Mesenchymal stem cell (in vitro differentiated cells and primary cell): ENCODE data around the gene NTRK1.

Source experiments
- DNase-seq: peaks from one replicate; pipeline ENCODE4 v3.0.0-alpha.2; 2013
- H2AFZ ChIP-seq: one replicate; pipeline ENCODE4 v1.6.1; 2013; ENCODE audit warnings: low read depth, mild to moderate bottlenecking, control low read depth, inconsistent platforms, low read length, moderate library complexity
- H2AK5ac ChIP-seq: 2 replicates; pipeline ENCODE4 v1.6.1; 2013; ENCODE audit warnings: low read length, moderate library complexity, mild to moderate bottlenecking, inconsistent platforms; ENCODE audit not compliant: severe bottlenecking
- H2BK120ac ChIP-seq: one replicate; pipeline ENCODE4 v1.6.1; 2013; ENCODE audit warnings: low read depth, mild to moderate bottlenecking, inconsistent platforms, low read length, moderate library complexity
- H2BK12ac ChIP-seq, 2 experiments: one replicate each; pipeline ENCODE4 v1.6.1; 2013; ENCODE audit warnings: inconsistent platforms in 2 of 2, low read length in 2 of 2, mild to moderate bottlenecking in 2 of 2, moderate library complexity in 2 of 2, control low read depth in 1 of 2
- H2BK15ac ChIP-seq: one replicate; pipeline ENCODE4 v1.6.1; 2013; ENCODE audit warnings: mild to moderate bottlenecking, low read depth, inconsistent platforms; ENCODE audit not compliant: poor library complexity, severe bottlenecking
- H2BK5ac ChIP-seq: 2 replicates; pipeline ENCODE4 v1.6.1; 2013; ENCODE audit warnings: low read depth, mild to moderate bottlenecking, low read length, control low read depth, inconsistent platforms; ENCODE audit not compliant: poor library complexity, severe bottlenecking
- H3K14ac ChIP-seq, 2 experiments: one replicate each; pipeline ENCODE4 v1.6.1; 2013; ENCODE audit warnings: inconsistent platforms in 2 of 2, low read length in 2 of 2, control low read depth in 1 of 2, mild to moderate bottlenecking in 1 of 2, moderate library complexity in 1 of 2
- H3K18ac ChIP-seq, 2 experiments: one replicate each; pipeline ENCODE4 v1.6.1; 2013; ENCODE audit warnings: inconsistent platforms in 2 of 2, low read length in 2 of 2, control low read depth in 1 of 2, low read depth in 1 of 2, mild to moderate bottlenecking in 1 of 2
- H3K23ac ChIP-seq, 2 experiments: one replicate each; pipeline ENCODE4 v1.6.1; 2013; ENCODE audit warnings: inconsistent platforms in 2 of 2, low read length in 2 of 2, mild to moderate bottlenecking in 2 of 2, moderate library complexity in 2 of 2, control low read depth in 1 of 2
- H3K27ac ChIP-seq: 2 replicates; pipeline ENCODE4 v1.5.1; 2013; ENCODE audit warnings: mild to moderate bottlenecking, moderate library complexity, low read length, control low read depth, inconsistent platforms; ENCODE audit not compliant: poor library complexity, severe bottlenecking
- H3K27me3 ChIP-seq, 2 experiments: 2 replicates each; pipeline versions ENCODE4 v1.6.1 to v1.7.0; 2013; ENCODE audit warnings: low read length in 2 of 2, mild to moderate bottlenecking in 2 of 2, moderate library complexity in 2 of 2, control low read depth in 1 of 2, inconsistent platforms in 1 of 2; ENCODE audit not compliant: control insufficient read depth in 1 of 2, insufficient read depth in 1 of 2
- H3K36me3 ChIP-seq, 2 experiments: 2 replicates each; pipeline versions ENCODE4 v1.6.1 to v1.7.0; 2013; ENCODE audit warnings: low read length in 2 of 2, control low read depth in 1 of 2, inconsistent platforms in 1 of 2, low read depth in 1 of 2, mild to moderate bottlenecking in 1 of 2; ENCODE audit not compliant: insufficient read depth in 2 of 2, control insufficient read depth in 1 of 2
- H3K4ac ChIP-seq, 2 experiments: one replicate each; pipeline ENCODE4 v1.6.1; 2013; ENCODE audit warnings: inconsistent platforms in 2 of 2, low read length in 2 of 2, mild to moderate bottlenecking in 2 of 2, moderate library complexity in 2 of 2, control low read depth in 1 of 2, low read depth in 1 of 2
- H3K4me1 ChIP-seq: 2 replicates; pipeline ENCODE4 v1.6.1; 2013; ENCODE audit warnings: low read depth, low read length, control low read depth; ENCODE audit not compliant: control insufficient read depth, insufficient read depth
- H3K4me2 ChIP-seq: 2 replicates; pipeline ENCODE4 v1.6.1; 2013; ENCODE audit warnings: low read length, mild to moderate bottlenecking, inconsistent platforms; ENCODE audit not compliant: poor library complexity, severe bottlenecking
- H3K4me3 ChIP-seq, 2 experiments: 2 replicates each; pipeline versions ENCODE4 v1.5.1 to v1.7.0; 2013; ENCODE audit warnings: low read length in 2 of 2, mild to moderate bottlenecking in 2 of 2, control low read depth in 1 of 2, low read depth in 1 of 2; ENCODE audit not compliant: insufficient read depth in 1 of 2
- H3K79me1 ChIP-seq: replicated peaks from 2 replicates; pipeline ENCODE4 v1.6.1; 2013; ENCODE audit warnings: mild to moderate bottlenecking, control low read depth, low read length, inconsistent platforms; ENCODE audit not compliant: poor library complexity, severe bottlenecking
- H3K9ac ChIP-seq: 2 replicates; pipeline ENCODE4 v1.7.0; 2013; ENCODE audit warnings: mild to moderate bottlenecking, low read length, moderate library complexity
- H3K9me3 ChIP-seq: 2 replicates; pipeline ENCODE4 v1.7.0; 2013; ENCODE audit warnings: mild to moderate bottlenecking, low read length; ENCODE audit not compliant: control insufficient read depth
- H4K8ac ChIP-seq: one replicate; pipeline ENCODE4 v1.6.1; 2013; ENCODE audit warnings: inconsistent platforms, mild to moderate bottlenecking, low read length, moderate library complexity
- H4K91ac ChIP-seq: one replicate; pipeline ENCODE4 v1.6.1; 2013; ENCODE audit warnings: mild to moderate bottlenecking, low read length, inconsistent platforms
- WGBS: methylation state at CpG from one replicate; pipeline ENCODE4 v1.1.7; 2013; ENCODE audit warnings: mixed read lengths; 5-methylcytosine and 5-hydroxymethylcytosine counted together

Gene NTRK1

DNA sequence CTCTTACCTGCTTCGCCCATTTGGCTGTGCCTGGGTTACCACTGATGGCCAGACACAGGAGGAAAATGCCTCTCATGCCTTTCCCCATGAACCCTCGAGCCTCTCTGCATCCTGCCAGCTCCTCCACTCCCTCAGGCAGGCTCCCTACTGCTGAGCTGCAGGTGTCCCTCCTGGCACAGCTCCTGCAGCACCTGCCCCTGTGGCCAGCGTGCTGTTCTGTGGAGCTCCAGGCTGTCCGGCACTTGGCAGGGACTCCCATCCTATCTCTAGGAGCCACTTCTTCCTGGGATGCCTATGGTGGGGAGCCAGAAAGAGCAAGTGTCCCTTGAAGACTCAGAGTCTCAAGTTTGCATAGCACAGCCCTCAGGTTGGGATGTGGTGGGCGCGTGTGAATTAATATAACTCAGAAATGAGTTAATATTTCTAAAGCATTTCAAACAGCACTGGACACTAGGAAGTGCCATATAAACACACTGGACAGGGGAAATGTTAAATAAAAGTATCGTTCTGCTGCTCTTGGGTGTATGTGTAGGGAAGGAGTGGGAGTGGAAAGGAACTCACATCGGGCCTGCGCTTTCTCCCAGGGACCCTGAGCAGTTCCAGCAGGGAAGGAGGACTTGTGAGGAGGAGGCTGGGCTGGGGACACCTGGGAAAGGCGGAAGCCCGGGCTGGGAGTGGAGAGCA lies 62.5 kb downstream of the NTRK1 start:
- DNase-seq: no peak
- Histone ChIP-seq H2BK120ac (no peak overlapping the region), H3K36me3 (no peaks in the 10 kb centered on the region), H3K9me3 (peaks cover 4% of the 10 kb centered on the region), H3K79me1 (no peaks in the 10 kb centered on the region), H4K91ac (peak overlapping the region; percentile 59), H2AK5ac (no peak overlapping the region), H3K4me1 (peaks cover 32% of the 10 kb centered on the region), H4K8ac (no peak overlapping the region), H3K9ac (no peak overlapping the region), H3K27ac (no peak overlapping the region), H2AFZ (no peak overlapping the region), H2BK12ac (peak overlapping the region in 1 of 2 experiments; percentile 32), H3K4me2 (peak overlapping the region; percentile 66), H3K23ac (peak overlapping the region in 1 of 2 experiments; percentile 73), H3K27me3 (peaks cover 71% of the 10 kb centered on the region in 2 experiments), H3K14ac (no peak overlapping the region), H2BK5ac (no peak overlapping the region), H3K18ac (no peak overlapping the region), H2BK15ac (no peak overlapping the region), H3K4me3 (peak overlapping the region in 1 of 2 experiments; percentile 51), H3K4ac (no peak overlapping the region)
- WGBS: 12% methylated on average over 9 of the region's 11 CpGs

DNA sequence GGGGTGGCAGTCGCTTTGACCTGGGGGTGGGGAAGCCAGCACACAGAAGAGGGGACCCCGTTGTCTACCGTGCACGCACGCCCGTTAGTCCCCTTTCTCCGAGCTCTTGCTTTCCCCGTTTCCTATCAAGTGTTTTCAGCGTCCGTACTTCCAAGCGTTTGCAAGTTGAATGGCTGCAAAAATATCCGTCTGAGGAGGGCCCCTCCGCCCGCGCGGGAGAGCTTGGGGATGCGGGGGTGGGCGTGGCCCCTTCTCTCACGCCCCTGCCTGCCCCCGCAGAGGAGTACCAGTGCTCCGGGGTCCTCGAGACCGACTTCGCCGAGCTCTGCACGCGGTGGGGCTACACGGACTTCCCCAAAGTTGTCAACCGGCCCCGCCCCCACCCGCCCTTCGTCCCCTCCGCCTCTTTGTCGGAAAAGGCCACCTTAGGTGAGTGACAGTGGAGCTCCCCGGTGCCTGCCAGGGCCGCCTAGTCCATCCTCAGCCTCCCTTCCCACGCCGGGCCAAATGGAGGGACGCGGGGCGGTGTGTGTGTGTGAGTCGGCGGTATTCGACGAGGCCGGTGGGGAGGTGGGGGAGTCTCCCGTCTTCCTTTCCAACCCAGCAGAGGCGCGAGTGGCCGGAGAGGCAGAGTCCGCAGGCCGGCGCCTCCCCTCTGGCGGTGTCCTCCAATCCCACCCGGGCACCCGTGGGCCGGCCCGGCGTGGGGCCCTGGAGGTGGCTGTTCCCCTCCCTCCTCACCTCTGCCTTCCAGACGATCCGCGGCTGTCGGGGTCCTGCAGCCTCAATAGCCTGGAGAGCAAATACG lies 63.2 kb downstream of the NTRK1 start:
- peak; percentile 21 for DNase-seq
- H3K27me3 ChIP-seq: peaks cover 75 to 79% of the 10 kb centered on the region in 2 experiments
- H3K23ac ChIP-seq: peak overlapping the region in 1 of 2 experiments; percentile 73
- H3K9me3 ChIP-seq: no peaks in the 10 kb centered on the region
- no peak overlapping the region for H4K8ac ChIP-seq
- H4K91ac ChIP-seq: no peak overlapping the region
- no peak overlapping the region for H3K27ac ChIP-seq
- H3K14ac ChIP-seq: no peak overlapping the region
- H3K4me2 ChIP-seq: peak overlapping the region; percentile 66
- no peaks in the 10 kb centered on the region for H3K36me3 ChIP-seq
- WGBS: 1% methylated on average over 45 of the region's 64 CpGs
- no peak overlapping the region for H2BK15ac ChIP-seq
- peak overlapping the region in 1 of 2 experiments; percentile 51 for H3K4me3 ChIP-seq
- H2AFZ ChIP-seq: no peak overlapping the region
- no peak overlapping the region for H2AK5ac ChIP-seq
- no peak overlapping the region for H2BK5ac ChIP-seq
- H3K18ac ChIP-seq: no peak overlapping the region
- H3K9ac ChIP-seq: no peak overlapping the region
- peaks cover 32% of the 10 kb centered on the region for H3K4me1 ChIP-seq
- H2BK12ac ChIP-seq: peak overlapping the region in 1 of 2 experiments; percentile 32
- H3K4ac ChIP-seq: no peak overlapping the region
- H2BK120ac ChIP-seq: no peak overlapping the region
- H3K79me1 ChIP-seq: no peaks in the 10 kb centered on the region

DNA sequence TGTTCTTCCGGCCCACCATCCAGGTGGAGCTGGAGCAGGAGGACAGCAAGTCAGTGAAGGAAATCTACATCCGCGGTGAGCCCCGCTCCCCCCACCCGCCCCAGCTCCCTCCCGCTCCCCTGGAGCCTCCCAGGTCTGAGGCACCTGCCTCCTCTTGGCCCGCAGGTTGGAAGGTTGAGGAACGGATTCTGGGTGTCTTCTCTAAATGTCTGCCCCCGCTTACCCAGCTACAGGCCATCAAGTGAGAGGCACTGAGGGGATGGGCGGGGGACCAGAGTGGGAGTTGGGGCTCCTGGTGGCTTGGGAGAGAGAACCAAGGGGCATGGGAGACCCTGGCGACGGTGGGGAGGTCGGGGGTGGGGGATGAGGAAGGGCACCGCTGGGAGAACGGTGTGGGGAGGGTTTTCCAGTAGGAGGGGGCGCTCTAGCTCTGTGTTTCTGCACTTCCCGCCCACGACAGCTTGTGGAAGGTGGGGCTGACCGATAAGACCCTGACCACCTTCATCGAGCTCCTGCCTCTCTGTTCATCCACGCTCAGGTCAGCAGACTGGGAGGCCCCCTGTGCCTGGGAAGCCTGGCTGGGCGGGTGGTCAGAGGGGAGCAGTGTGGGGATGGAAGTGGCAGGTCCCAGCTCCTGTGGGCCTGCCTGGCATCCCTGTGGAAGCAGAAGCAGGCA lies 64.0 kb downstream of the NTRK1 start:
- H3K4me2 ChIP-seq: no peak overlapping the region
- H2AFZ ChIP-seq: no peak overlapping the region
- no peak overlapping the region for H4K91ac ChIP-seq
- H4K8ac ChIP-seq: no peak overlapping the region
- peaks cover 83 to 86% of the 10 kb centered on the region in 2 experiments for H3K27me3 ChIP-seq
- no peak overlapping the region for H3K23ac ChIP-seq
- no peak overlapping the region for H3K27ac ChIP-seq
- peaks cover 32% of the 10 kb centered on the region for H3K4me1 ChIP-seq
- WGBS: 39% methylated on average over 10 of the region's 22 CpGs
- H3K4ac ChIP-seq: no peak overlapping the region
- no peak overlapping the region for H2AK5ac ChIP-seq
- no peak overlapping the region for H2BK12ac ChIP-seq
- no peak for DNase-seq
- H2BK15ac ChIP-seq: no peak overlapping the region
- H3K14ac ChIP-seq: peak overlapping the region in 1 of 2 experiments; percentile 49
- no peaks in the 10 kb centered on the region for H3K79me1 ChIP-seq
- H3K4me3 ChIP-seq: no peak overlapping the region
- H3K36me3 ChIP-seq: no peaks in the 10 kb centered on the region
- no peak overlapping the region for H2BK5ac ChIP-seq
- H3K9ac ChIP-seq: no peak overlapping the region
- H2BK120ac ChIP-seq: no peak overlapping the region
- H3K9me3 ChIP-seq: no peaks in the 10 kb centered on the region
- no peak overlapping the region for H3K18ac ChIP-seq
